HEK293 (cell line): ENCODE data around the gene BLOC1S1.

ENCODE experiments used
- BCL11B ChIP-seq: fragments of 450-650 bp; formaldehyde crosslinking; IDR thresholded peaks from 2 replicates; pipeline ENCODE4 v1.5.1; 2016; ENCODE audit warnings: low read depth, missing biosample characterization, missing genetic modification characterization
- HOXD13 ChIP-seq: sonication (generic); formaldehyde crosslinking; IDR thresholded peaks from 2 replicates; pipeline ENCODE4 v1.8.0; 2022; ENCODE audit warnings: missing genetic modification reagents, borderline replicate concordance
- IKZF3 ChIP-seq: fragments of 450-650 bp; IDR thresholded peaks from 2 replicates; pipeline ENCODE4 v1.5.0; 2018; ENCODE audit warnings: missing biosample characterization, mild to moderate bottlenecking, missing genetic modification characterization, moderate library complexity
- KLF16 ChIP-seq: fragments of 450-650 bp; formaldehyde crosslinking; IDR thresholded peaks from 2 replicates; pipeline ENCODE4 v1.5.1; 2017; ENCODE audit warnings: missing biosample characterization, missing genetic modification characterization
- KLF8 ChIP-seq: fragments of 450-650 bp; formaldehyde crosslinking; IDR thresholded peaks from 2 replicates; pipeline ENCODE4 v1.5.1; 2016; ENCODE audit warnings: missing biosample characterization, missing genetic modification characterization
- OSR2 ChIP-seq: fragments of 450-650 bp; formaldehyde crosslinking; IDR thresholded peaks from 2 replicates; pipeline ENCODE4 v1.5.1; 2016; ENCODE audit warnings: missing biosample characterization, missing genetic modification characterization
- OVOL3 ChIP-seq: fragments of 450-650 bp; formaldehyde crosslinking; IDR thresholded peaks from 2 replicates; pipeline ENCODE4 v1.5.1; 2016; ENCODE audit warnings: missing biosample characterization, missing genetic modification characterization
- SALL2 ChIP-seq: fragments of 450-650 bp; formaldehyde crosslinking; IDR thresholded peaks from 2 replicates; pipeline ENCODE4 v1.5.0; 2017; ENCODE audit warnings: missing biosample characterization, mild to moderate bottlenecking, missing genetic modification characterization, borderline replicate concordance
- SP7 ChIP-seq: fragments of 450-650 bp; formaldehyde crosslinking; IDR thresholded peaks from 2 replicates; pipeline ENCODE4 v1.5.1; 2016; ENCODE audit warnings: missing biosample characterization, missing genetic modification characterization
- YY2 ChIP-seq: fragments of 450-650 bp; formaldehyde crosslinking; IDR thresholded peaks from 2 replicates; pipeline ENCODE4 v1.5.1; 2016; ENCODE audit warnings: missing biosample characterization, missing genetic modification characterization
- ZBTB17 ChIP-seq: fragments of 450-650 bp; formaldehyde crosslinking; IDR thresholded peaks from 2 replicates; pipeline ENCODE4 v1.5.1; 2016; ENCODE audit warnings: missing biosample characterization, missing genetic modification characterization
- ZFP37 ChIP-seq: fragments of 450-650 bp; formaldehyde crosslinking; IDR thresholded peaks from 2 replicates; pipeline ENCODE4 v1.5.1; 2016; ENCODE audit warnings: missing biosample characterization, missing genetic modification characterization
- ZIC2 ChIP-seq: fragments of 450-650 bp; formaldehyde crosslinking; IDR thresholded peaks from 2 replicates; pipeline ENCODE4 v1.5.1; 2016; ENCODE audit warnings: missing biosample characterization, missing genetic modification characterization
- ZNF157 ChIP-seq: fragments of 450-650 bp; formaldehyde crosslinking; IDR thresholded peaks from 2 replicates; pipeline ENCODE4 v1.5.1; 2016; ENCODE audit warnings: missing biosample characterization, missing genetic modification characterization
- ZNF169 ChIP-seq: fragments of 450-650 bp; formaldehyde crosslinking; IDR thresholded peaks from 2 replicates; pipeline ENCODE4 v1.5.1; 2016; ENCODE audit warnings: missing biosample characterization, missing genetic modification characterization
- ZNF174 ChIP-seq: fragments of 450-650 bp; formaldehyde crosslinking; IDR thresholded peaks from 2 replicates; pipeline ENCODE4 v1.5.0; 2017; ENCODE audit warnings: missing biosample characterization, mild to moderate bottlenecking, missing genetic modification characterization
- ZNF221 ChIP-seq: fragments of 450-650 bp; formaldehyde crosslinking; IDR thresholded peaks from 2 replicates; pipeline ENCODE4 v1.5.1; 2017; ENCODE audit warnings: missing biosample characterization, missing genetic modification characterization, borderline replicate concordance
- ZNF223 ChIP-seq: fragments of 450-650 bp; formaldehyde crosslinking; IDR thresholded peaks from 2 replicates; pipeline ENCODE4 v1.5.1; 2016; ENCODE audit warnings: missing biosample characterization, missing genetic modification characterization
- ZNF266 ChIP-seq: fragments of 450-650 bp; formaldehyde crosslinking; IDR thresholded peaks from 2 replicates; pipeline ENCODE4 v1.5.1; 2016; ENCODE audit warnings: missing biosample characterization, missing genetic modification characterization, low read depth
- ZNF311 ChIP-seq: fragments of 450-650 bp; formaldehyde crosslinking; IDR thresholded peaks from 2 replicates; pipeline ENCODE4 v1.5.1; 2017; ENCODE audit warnings: missing biosample characterization, missing genetic modification characterization, borderline replicate concordance
- ZNF416 ChIP-seq: fragments of 450-650 bp; formaldehyde crosslinking; IDR thresholded peaks from 2 replicates; pipeline ENCODE4 v1.5.1; 2016; ENCODE audit warnings: missing biosample characterization, missing genetic modification characterization
- ZNF514 ChIP-seq: fragments of 450-650 bp; formaldehyde crosslinking; IDR thresholded peaks from 2 replicates; pipeline ENCODE4 v1.5.1; 2016; ENCODE audit warnings: missing biosample characterization, missing genetic modification characterization
- ZNF555 ChIP-seq: fragments of 450-650 bp; formaldehyde crosslinking; conservative IDR thresholded peaks from 2 replicates; pipeline ENCODE4 v1.5.1; 2017; ENCODE audit warnings: missing biosample characterization, mild to moderate bottlenecking, missing genetic modification characterization, inconsistent platforms
- ZNF596 ChIP-seq: fragments of 450-650 bp; IDR thresholded peaks from 2 replicates; pipeline ENCODE4 v1.5.0; 2018; ENCODE audit warnings: missing biosample characterization, mild to moderate bottlenecking, missing genetic modification characterization, moderate library complexity
- ZNF626 ChIP-seq: fragments of 450-650 bp; sonication (Bioruptor Pico); formaldehyde crosslinking; IDR thresholded peaks from 2 replicates; pipeline ENCODE4 v1.5.1; 2018; ENCODE audit warnings: missing biosample characterization, missing genetic modification characterization, inconsistent platforms
- ZNF747 ChIP-seq: fragments of 450-650 bp; formaldehyde crosslinking; IDR thresholded peaks from 2 replicates; pipeline ENCODE4 v1.5.1; 2016; ENCODE audit warnings: missing biosample characterization, missing genetic modification characterization
- TF ChIP-seq, protein P1 (sequence below): fragments of 450-650 bp; formaldehyde crosslinking; IDR thresholded peaks from 2 replicates; pipeline ENCODE4 v1.5.1; 2016; ENCODE audit warnings: missing biosample characterization, missing genetic modification characterization, borderline replicate concordance
- TF ChIP-seq, protein P2 (sequence below): fragments of 450-650 bp; formaldehyde crosslinking; IDR thresholded peaks from 2 replicates; pipeline ENCODE4 v1.5.1; 2016; ENCODE audit warnings: missing biosample characterization, missing genetic modification characterization
- TF ChIP-seq, protein P3 (sequence below): fragments of 450-650 bp; formaldehyde crosslinking; IDR thresholded peaks from 2 replicates; pipeline ENCODE4 v1.5.1; 2016; ENCODE audit warnings: missing biosample characterization, missing genetic modification characterization
- TF ChIP-seq, protein P4 (sequence below): fragments of 450-650 bp; formaldehyde crosslinking; IDR thresholded peaks from 2 replicates; pipeline ENCODE4 v1.5.1; 2017; ENCODE audit warnings: missing biosample characterization, missing genetic modification characterization
- TF ChIP-seq, protein P5 (sequence below): fragments of 450-650 bp; formaldehyde crosslinking; IDR thresholded peaks from 2 replicates; pipeline ENCODE4 v1.5.1; 2016; ENCODE audit warnings: missing biosample characterization, missing genetic modification characterization
- TF ChIP-seq, protein P6 (sequence below): IDR thresholded peaks from 2 replicates; pipeline ENCODE4 v1.6.1; 2011; ENCODE audit warnings: mild to moderate bottlenecking, low read depth, low read length, borderline replicate concordance

Gene BLOC1S1

DNA sequence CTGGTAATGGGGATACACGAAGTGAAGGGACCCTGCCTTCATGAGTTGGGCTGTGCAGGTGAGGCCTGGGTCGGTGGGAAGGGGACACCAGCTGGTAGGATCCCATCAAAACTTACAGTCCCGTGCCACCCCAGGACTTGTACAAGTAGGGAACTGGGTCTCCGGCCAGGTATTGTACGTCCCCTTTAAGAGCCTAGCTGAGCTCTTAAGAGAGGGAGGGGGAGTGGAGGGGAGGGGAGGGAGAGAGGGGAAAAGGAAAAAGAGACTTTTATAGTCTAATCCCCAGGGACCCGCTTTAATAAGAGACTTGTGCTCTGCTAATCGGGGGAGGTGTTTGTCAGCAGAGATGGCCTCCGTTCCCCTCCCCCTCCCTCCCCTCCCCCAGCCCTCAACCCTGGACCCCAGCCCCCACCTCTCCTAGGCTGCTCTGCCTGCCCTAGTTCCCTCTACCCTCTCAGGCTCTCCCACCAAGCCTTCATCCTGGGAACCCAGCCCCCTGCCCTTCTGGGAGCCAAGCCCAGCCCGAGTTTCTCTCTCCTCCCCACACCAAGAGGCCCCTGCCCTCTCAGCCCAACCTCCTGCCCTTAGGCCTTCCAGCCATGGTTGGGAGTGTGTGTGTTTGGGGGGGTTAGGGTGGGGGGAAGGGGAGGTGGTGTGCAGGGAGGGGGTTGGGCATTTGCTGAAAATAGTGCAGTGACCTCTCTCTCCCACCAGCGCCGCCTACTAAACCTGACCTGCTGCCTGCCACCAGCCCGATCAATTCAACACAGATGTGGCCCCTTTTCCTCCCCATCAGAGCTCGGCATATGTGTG, 29.7 kb downstream of the BLOC1S1 start (continued):
- no peak for TF ChIP-seq BCL11B (tag by site-specific recombination)
- TF ChIP-seq ZNF221 (tag by site-specific recombination), result no peak
- TF ChIP-seq ZNF157 (tag by site-specific recombination), result no peak
- TF ChIP-seq SALL2 (tag by site-specific recombination), result no peak
- peak; percentile 38; the same call in 1 of the 2 replicates for TF ChIP-seq IKZF3
- TF ChIP-seq ZNF223, result no peak
- TF ChIP-seq OSR2, result no peak
- 0 out of 2 replicates have a peak, but pooled peaks have one; percentile 6 for TF ChIP-seq KLF8 (tag by site-specific recombination)
- TF ChIP-seq ZNF626 (tag by site-specific recombination), result no peak
- no peak for TF ChIP-seq ZFP37 (tag by site-specific recombination)
- TF ChIP-seq, protein P1, sequence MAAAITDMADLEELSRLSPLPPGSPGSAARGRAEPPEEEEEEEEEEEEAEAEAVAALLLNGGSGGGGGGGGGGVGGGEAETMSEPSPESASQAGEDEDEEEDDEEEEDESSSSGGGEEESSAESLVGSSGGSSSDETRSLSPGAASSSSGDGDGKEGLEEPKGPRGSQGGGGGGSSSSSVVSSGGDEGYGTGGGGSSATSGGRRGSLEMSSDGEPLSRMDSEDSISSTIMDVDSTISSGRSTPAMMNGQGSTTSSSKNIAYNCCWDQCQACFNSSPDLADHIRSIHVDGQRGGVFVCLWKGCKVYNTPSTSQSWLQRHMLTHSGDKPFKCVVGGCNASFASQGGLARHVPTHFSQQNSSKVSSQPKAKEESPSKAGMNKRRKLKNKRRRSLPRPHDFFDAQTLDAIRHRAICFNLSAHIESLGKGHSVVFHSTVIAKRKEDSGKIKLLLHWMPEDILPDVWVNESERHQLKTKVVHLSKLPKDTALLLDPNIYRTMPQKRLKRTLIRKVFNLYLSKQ (tag by site-specific recombination), result no peak
- TF ChIP-seq ZNF555 (tag by site-specific recombination), result no peak
- no peak for TF ChIP-seq ZNF266
- no peak for TF ChIP-seq ZNF416 (tag by site-specific recombination)
- 0 out of 2 replicates have a peak, but pooled peaks have one; percentile 36 for TF ChIP-seq ZBTB17
- TF ChIP-seq, protein P2, sequence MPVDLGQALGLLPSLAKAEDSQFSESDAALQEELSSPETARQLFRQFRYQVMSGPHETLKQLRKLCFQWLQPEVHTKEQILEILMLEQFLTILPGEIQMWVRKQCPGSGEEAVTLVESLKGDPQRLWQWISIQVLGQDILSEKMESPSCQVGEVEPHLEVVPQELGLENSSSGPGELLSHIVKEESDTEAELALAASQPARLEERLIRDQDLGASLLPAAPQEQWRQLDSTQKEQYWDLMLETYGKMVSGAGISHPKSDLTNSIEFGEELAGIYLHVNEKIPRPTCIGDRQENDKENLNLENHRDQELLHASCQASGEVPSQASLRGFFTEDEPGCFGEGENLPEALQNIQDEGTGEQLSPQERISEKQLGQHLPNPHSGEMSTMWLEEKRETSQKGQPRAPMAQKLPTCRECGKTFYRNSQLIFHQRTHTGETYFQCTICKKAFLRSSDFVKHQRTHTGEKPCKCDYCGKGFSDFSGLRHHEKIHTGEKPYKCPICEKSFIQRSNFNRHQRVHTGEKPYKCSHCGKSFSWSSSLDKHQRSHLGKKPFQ (tag by site-specific recombination), result no peak
- TF ChIP-seq SP7, result peak; percentile 26; the same call in 1 of the 2 replicates
- TF ChIP-seq ZNF596, result peak; percentile 8; the same call in 1 of the 2 replicates
- no peak for TF ChIP-seq HOXD13 (CRISPR knock-in tag)
- TF ChIP-seq KLF16 (tag by site-specific recombination), result no peak
- TF ChIP-seq ZNF311 (tag by site-specific recombination), result no peak
- TF ChIP-seq ZNF174 (tag by site-specific recombination), result no peak
- TF ChIP-seq, protein P3, sequence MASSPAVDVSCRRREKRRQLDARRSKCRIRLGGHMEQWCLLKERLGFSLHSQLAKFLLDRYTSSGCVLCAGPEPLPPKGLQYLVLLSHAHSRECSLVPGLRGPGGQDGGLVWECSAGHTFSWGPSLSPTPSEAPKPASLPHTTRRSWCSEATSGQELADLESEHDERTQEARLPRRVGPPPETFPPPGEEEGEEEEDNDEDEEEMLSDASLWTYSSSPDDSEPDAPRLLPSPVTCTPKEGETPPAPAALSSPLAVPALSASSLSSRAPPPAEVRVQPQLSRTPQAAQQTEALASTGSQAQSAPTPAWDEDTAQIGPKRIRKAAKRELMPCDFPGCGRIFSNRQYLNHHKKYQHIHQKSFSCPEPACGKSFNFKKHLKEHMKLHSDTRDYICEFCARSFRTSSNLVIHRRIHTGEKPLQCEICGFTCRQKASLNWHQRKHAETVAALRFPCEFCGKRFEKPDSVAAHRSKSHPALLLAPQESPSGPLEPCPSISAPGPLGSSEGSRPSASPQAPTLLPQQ (tag by site-specific recombination), result peak; percentile 82
- no peak for TF ChIP-seq OVOL3
- TF ChIP-seq ZNF514 (tag by site-specific recombination), result no peak
- TF ChIP-seq, protein P4, sequence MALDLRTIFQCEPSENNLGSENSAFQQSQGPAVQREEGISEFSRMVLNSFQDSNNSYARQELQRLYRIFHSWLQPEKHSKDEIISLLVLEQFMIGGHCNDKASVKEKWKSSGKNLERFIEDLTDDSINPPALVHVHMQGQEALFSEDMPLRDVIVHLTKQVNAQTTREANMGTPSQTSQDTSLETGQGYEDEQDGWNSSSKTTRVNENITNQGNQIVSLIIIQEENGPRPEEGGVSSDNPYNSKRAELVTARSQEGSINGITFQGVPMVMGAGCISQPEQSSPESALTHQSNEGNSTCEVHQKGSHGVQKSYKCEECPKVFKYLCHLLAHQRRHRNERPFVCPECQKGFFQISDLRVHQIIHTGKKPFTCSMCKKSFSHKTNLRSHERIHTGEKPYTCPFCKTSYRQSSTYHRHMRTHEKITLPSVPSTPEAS (tag by site-specific recombination), result no peak
- no peak for TF ChIP-seq ZIC2 (tag by site-specific recombination)
- TF ChIP-seq, protein P5, sequence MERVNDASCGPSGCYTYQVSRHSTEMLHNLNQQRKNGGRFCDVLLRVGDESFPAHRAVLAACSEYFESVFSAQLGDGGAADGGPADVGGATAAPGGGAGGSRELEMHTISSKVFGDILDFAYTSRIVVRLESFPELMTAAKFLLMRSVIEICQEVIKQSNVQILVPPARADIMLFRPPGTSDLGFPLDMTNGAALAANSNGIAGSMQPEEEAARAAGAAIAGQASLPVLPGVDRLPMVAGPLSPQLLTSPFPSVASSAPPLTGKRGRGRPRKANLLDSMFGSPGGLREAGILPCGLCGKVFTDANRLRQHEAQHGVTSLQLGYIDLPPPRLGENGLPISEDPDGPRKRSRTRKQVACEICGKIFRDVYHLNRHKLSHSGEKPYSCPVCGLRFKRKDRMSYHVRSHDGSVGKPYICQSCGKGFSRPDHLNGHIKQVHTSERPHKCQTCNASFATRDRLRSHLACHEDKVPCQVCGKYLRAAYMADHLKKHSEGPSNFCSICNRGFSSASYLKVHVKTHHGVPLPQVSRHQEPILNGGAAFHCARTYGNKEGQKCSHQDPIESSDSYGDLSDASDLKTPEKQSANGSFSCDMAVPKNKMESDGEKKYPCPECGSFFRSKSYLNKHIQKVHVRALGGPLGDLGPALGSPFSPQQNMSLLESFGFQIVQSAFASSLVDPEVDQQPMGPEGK (tag by site-specific recombination), result peak; percentile 42
- no peak for TF ChIP-seq ZNF169 (tag by site-specific recombination)
- no peak for TF ChIP-seq YY2 (tag by site-specific recombination)
- TF ChIP-seq, protein P6, sequence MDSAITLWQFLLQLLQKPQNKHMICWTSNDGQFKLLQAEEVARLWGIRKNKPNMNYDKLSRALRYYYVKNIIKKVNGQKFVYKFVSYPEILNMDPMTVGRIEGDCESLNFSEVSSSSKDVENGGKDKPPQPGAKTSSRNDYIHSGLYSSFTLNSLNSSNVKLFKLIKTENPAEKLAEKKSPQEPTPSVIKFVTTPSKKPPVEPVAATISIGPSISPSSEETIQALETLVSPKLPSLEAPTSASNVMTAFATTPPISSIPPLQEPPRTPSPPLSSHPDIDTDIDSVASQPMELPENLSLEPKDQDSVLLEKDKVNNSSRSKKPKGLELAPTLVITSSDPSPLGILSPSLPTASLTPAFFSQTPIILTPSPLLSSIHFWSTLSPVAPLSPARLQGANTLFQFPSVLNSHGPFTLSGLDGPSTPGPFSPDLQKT, result no peak
- TF ChIP-seq ZNF747 (tag by site-specific recombination), result no peak
